OCI-LY1 (cell line): ENCODE results near the gene SLN.

Source experiments
- EZH2 ChIP-seq: fragments of 200-600 bp; sonication (generic), shearing (Covaris generic); IDR thresholded peaks from 2 replicates; pipeline ENCODE4 v1.8.0; 2017; ENCODE audit warnings: borderline replicate concordance, mixed run types, mild to moderate bottlenecking, antibody characterized with exemption, low read length, moderate library complexity, mixed read lengths
- TF ChIP-seq, protein P1 (sequence below): fragments of 200-600 bp; sonication (generic), shearing (Covaris generic); IDR thresholded peaks from 2 replicates; pipeline ENCODE4 v1.5.1; 2017; ENCODE audit warnings: mild to moderate bottlenecking, antibody characterized with exemption, low read length, moderate library complexity, mixed read lengths

DNA sequence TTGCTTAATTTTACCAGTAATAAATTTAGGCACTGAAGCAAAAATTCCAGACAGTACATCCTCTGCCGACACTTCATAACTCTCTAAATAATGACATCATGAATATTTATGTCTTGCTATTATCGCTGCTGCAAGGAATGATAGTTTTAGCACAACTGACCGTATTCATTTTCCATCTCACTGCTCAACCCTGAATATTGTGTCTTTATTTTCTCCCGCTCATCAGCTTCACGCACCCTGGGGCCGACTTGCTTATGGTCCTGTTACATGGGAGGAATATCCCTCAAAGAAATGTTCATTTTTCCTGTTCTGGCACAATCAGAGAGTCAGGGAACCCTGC lies 33.3 kb downstream of the SLN start:
- TF ChIP-seq, protein P1, sequence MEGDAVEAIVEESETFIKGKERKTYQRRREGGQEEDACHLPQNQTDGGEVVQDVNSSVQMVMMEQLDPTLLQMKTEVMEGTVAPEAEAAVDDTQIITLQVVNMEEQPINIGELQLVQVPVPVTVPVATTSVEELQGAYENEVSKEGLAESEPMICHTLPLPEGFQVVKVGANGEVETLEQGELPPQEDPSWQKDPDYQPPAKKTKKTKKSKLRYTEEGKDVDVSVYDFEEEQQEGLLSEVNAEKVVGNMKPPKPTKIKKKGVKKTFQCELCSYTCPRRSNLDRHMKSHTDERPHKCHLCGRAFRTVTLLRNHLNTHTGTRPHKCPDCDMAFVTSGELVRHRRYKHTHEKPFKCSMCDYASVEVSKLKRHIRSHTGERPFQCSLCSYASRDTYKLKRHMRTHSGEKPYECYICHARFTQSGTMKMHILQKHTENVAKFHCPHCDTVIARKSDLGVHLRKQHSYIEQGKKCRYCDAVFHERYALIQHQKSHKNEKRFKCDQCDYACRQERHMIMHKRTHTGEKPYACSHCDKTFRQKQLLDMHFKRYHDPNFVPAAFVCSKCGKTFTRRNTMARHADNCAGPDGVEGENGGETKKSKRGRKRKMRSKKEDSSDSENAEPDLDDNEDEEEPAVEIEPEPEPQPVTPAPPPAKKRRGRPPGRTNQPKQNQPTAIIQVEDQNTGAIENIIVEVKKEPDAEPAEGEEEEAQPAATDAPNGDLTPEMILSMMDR: no peak
- no peak for TF ChIP-seq EZH2
